Posterior vena cava (tissue), 2 donors: Measurements from ENCODE around the gene PRPF6. TPM values are rescaled to one million over a fixed set of nuclear protein-coding genes. Genes with fewer than 3 reads are reported as not detected.

Experiments
- DNase-seq: peaks from one replicate; pipeline ENCODE4 v3.0.0-alpha.2; 2020; ENCODE audit warnings: low spot score
- intact Hi-C, 2 donors: fragments of 100-400 bp; cut with DNase I; formaldehyde crosslinking; loops; one replicate each; pipeline versions ENCODE4 v1.14.1 to v1.14.2; 2022 to 2023
- total RNA-seq, 2 donors: library from RNA; stranded (reverse); fragmentation: NEBNext Ultra II Directional; extraction: Animal tissue kit (Norgen Biotek cat#: 25700); gene quantifications; one replicate each; pipeline ENCODE4 v1.2.1, GENCODE V29; 2021
- donor health status: DM: yes; HTN: yes; CAD: no.
- donor health status: DM: yes; HTN: yes; CAD: no.

The PRPF6 gene
- total RNA-seq, 2 donors from 2014 or later: 44.3 to 44.8 TPM

DNA sequence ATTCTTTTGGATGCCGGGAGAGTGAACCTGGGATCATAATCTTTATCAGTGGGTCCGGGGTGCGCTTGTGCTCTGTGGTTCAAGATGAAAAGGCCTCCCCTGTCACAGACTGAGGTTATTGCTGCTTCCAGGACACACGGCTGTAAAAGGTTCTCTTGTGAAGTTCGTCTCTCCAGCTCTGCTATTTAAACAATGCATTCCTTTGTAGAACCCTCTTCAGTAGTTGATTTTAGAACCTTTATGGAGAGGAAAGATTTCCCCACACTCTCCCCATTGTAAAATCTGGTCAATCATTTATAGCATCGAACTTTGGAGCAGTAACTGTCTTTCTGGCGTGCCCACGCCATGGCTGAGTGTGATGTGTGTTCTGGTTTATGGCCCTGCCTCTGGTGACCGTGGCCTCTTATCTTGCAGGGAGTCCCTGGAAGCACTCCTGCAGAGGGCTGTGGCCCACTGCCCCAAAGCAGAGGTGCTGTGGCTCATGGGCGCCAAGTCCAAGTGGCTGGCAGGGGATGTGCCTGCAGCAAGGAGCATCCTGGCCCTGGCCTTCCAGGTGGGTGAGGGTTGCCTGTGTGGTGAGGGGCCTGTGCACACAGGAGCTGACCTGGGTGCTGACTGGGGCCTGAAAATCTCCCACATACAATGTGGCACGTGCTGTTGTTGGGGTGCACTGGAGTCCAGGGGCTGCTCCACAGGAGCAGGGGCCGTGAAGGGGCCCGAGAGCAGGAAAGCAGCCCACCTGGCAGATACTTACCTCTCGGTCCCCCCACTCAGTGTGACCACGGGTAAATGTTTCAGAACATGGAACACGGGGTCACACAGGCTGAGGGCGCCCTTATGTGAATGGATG lies 43.4 kb downstream of the PRPF6 start:
- DNase-seq: no peak
- intact Hi-C loops: no loop called here

DNA sequence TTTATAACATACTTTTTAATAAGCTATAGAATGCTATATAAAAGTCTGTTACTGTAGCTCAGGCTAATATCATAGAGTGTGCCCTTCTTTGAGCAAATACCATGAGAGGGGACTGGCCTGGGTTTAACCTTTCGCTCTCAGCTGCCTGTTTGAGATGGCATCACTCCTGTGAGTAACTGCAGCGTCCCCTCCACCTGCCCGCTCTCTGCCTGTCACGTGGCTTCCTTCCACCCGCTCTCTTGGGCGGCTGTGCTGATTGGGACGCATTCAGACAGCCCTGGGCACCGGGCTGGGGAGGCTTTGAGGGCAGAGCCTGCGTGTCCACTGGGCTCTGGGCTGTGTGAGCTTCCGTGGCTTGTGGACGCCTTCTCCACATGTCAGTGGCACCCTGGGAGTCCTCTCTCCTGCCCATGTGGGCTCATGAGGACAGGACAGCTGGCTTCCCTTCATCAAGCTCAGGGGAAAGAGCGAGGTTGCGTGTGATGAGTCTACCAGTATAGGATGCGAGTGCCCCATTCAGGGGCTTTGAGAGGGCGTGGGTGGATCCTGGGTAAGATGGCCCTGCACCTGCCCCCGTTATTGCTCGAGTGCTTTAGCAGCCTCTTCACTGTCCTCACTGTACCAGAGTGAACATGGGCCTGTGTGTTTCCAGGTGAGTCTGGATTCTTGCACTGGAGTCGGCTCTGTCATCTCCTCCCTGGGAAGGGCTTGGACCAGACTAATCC lies 44.3 kb downstream of the PRPF6 start:
- no peak for DNase-seq
- intact Hi-C loops: loop anchor here in 1 of 2 donors (5.0 kb wide), 1 partner anchor 628 kb away; no protein-coding TSS in a partner anchor

DNA sequence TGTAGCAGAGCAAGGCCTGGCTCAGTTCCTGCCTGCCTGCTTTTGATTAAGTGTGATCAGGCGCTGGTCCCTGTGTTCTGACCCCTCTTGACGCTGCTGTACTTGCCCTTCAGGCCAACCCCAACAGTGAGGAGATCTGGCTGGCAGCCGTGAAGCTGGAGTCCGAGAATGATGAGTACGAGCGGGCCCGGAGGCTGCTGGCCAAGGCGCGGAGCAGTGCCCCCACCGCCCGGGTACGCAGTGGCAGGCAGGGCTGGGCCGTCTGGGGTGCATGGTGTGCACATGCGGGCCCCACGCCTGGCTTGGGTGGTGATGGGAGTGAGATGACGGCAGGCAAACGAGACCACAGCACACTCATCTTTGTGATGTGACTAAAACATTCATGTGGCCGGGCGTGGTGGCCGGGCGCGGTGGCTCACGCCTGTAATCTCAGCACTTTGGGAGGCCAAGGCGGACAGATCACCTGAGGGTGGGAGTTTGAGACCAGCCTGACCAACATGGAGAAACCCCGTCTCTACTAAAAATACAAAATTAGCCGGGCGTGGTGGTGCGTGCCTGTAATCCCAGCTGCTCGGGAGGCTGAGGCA lies 45.0 kb downstream of the PRPF6 start:
- no peak for DNase-seq
- intact Hi-C loops: loop anchor here in 1 of 2 donors (5.0 kb wide), 1 partner anchor 629 kb away; no protein-coding TSS in a partner anchor

DNA sequence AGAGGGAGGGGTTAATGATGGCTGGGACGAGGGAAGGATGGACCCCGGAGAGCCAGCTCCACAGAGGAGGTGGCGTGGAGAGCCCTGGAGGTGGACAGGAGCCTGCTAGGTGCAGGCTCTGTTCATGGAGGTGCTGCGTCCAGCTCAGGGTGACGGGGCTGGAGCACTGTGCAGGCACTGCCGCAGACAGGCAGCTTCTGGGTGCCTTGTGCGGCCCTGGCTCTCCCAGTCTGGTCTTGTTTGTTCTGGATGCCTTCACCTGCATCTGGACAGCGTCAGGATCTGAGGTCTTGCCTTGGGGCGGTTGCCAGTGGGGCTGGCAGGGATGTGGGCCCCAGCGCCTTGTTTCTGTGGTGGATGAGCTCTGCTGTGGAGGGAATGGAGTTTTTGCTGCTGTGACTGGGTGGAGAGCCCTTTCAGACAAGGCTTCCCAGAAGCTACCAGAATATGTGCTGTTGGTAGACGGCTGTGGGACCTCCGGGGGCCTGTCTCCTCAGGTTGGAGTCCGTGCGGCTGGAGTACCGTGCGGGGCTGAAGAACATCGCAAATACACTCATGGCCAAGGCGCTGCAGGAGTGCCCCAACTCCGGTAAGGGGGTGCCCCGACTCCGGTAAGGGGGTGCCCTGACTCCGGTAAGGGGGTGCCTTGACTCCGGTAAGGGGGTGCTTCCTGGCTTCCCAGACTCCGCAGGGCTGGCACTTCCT lies 47.2 kb downstream of the PRPF6 start:
- DNase-seq: no peak
- intact Hi-C loops: loop anchor here in 1 of 2 donors (5.0 kb wide), 1 partner anchor 631 kb away; no protein-coding TSS in a partner anchor

DNA sequence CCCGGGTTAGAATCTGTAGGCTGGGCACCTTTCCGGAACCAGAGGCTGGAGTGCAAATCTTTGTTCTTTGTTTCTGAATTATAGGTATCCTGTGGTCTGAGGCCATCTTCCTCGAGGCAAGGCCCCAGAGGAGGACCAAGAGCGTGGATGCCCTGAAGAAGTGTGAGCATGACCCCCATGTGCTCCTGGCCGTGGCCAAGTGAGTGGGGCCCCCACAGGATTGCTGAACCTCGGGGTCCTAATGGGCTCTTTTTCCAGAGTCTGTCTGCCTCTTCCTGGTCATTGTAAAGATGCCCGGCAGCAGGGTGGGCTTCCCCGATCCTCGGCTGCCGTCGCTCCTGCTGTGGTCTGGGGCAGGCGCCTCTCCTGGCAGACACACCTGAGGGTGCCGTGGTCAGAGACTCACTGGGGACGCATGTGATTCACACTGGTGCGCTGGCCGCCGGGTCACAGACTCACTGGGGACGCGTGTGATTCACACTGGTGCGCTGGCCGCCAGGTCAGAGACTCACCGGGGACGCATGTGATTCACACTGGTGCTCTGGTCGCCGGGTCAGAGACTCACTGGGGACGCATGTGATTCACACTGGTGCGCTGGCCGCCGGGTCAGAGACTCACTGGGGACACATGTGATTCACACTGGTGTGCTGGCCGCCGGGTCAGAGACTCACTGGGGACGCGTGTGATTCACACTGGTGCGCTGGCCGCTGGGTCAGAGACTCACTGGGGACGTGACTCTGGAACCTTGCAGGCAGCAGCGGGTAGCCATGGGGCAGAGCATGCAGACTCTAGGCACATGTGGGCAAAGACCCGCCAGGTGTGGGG lies 48.6 kb downstream of the PRPF6 start:
- intact Hi-C loops: loop anchor here in 1 of 2 donors (5.0 to 10.0 kb wide), 2 partner anchors 85 to 632 kb away; no protein-coding TSS in a partner anchor
- DNase-seq: no peak

DNA sequence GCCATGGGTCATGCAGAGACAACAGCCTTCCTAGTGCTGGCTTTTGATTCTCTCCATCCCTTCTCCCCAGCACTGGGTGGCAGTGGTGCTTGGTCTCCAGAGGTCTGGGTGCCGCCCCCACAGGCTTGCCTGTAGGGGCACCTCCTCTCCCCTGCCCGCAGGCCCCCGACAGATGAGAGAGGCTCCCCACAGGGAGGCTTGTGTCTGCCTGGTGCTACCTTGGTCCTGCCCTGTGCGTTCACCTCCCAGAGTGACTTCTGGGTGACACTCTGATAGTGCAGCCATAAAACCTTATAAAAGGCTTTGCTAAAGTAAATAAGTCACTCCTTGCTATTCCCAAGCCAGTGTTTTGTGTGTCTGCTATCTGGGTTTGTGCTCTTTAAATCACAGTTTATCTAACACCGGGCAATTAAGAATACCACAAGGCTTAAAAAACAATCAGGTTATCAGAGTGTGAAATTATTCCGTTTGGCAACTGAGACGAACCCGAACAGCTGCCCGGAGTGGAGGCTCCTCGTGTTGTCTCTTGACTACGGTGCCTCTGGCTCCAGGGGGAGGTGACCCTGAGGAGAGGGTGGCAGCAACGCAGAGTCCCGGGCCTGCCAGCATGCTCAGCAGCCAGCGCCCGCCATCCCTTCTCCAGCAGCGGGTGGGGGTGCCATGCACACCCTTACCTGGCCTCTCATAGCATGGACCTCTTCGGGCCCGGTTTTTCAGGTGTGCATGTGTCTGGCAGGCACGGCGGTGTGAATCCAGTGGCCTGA lies 49.6 kb downstream of the PRPF6 start:
- DNase-seq: peak; percentile 73
- intact Hi-C loops: loop anchor here in 1 of 2 donors (10.0 kb wide), 1 partner anchor 84 kb away; no protein-coding TSS in a partner anchor

DNA sequence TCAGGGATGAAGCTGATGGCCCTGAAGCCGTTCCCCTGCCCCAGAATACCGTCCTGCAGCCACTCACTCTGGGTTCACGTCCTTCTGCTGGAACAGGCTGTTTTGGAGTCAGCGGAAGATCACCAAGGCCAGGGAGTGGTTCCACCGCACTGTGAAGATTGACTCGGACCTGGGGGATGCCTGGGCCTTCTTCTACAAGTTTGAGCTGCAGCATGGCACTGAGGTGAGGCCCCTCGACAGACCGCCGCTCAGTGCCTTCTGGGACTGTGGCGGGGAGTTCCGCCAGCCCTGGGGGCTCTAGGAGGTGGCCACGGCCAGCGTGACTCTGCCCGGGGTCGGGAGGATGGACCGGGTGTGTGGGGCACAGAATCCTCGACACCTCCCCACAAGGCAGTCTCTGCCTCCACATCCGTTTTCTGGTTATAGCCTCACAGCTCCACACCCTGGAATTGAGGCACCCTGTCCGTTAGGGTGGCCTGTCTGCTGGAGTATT lies 50.9 kb downstream of the PRPF6 start:
- intact Hi-C loops: loop anchor here in 1 of 2 donors (1.0 to 10.0 kb wide), 2 partner anchors 25 to 83 kb away; no protein-coding TSS in a partner anchor
- DNase-seq: no peak

DNA sequence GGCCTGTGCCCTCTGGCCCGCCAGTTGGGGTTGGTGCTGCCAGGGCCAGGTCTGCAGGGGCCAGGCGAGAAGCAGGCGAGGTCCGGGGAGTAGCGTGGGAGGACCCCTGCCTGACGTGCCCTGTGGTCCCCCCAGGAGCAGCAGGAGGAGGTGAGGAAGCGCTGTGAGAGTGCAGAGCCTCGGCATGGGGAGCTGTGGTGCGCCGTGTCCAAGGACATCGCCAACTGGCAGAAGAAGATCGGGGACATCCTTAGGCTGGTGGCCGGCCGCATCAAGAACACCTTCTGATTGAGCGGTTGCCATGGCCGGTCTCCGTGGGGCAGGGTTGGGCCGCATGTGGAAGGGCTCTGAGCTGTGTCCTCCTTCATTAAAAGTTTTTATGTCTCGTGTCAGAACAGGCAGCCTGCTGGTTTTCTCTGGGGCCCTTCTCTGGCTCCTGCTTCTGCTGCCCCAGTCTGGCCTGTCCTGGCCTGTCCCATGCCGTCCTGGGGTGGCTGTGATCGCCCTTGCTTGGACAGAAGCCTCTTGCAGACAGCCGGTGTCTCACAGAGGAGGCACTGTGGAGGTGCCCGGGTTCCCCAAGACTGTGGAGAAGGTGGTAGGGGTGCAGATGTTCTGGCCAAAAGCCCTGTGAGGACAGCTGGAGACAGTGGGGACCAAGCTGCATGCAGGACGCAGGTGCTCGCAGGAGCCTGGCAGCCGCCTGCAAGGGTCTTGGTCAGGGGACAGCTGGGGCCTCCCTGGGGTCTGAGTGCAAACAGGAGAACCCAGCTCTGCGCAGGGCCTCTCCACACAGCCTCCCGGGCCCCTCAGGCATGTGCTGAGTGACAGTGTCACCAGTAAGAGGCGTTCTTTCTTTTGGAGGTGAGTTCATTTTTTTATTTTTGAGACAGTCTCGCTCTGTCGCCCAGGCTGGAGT lies 52.0 kb downstream of the PRPF6 start:
- DNase-seq: no peak
- intact Hi-C loops: loop anchor here in 1 of 2 donors (1.0 to 10.0 kb wide), 2 partner anchors 24 to 82 kb away; no protein-coding TSS in a partner anchor

DNA sequence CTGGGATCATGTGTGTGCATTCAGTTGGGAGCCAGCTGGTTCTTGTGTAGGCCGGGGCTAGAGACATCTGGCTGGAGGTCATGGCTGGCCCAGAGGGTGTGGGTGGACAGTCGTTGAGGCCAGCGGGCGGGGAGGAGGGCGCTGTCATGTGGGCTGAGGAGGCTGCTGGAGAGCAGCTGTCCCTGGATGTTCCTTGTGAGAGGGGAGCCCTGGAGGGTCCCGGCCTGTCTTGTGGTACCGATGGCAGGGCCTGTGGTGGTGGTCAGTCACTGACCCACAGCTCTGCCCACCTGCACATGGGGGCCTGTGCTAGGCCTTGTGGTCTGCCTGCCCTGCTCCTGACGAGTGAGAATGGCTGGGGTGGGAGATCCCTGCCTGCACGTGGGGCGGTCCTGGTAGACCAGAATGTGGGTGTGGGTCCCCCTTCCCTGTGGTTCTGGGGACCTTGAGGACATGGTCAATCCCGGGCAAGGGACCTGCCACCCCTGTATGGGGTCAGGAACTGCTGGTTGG lies 53.1 kb downstream of the PRPF6 start:
- no peak for DNase-seq
- intact Hi-C loops: loop anchor here in 1 of 2 donors (10.0 kb wide), 1 partner anchor 81 kb away; no protein-coding TSS in a partner anchor

DNA sequence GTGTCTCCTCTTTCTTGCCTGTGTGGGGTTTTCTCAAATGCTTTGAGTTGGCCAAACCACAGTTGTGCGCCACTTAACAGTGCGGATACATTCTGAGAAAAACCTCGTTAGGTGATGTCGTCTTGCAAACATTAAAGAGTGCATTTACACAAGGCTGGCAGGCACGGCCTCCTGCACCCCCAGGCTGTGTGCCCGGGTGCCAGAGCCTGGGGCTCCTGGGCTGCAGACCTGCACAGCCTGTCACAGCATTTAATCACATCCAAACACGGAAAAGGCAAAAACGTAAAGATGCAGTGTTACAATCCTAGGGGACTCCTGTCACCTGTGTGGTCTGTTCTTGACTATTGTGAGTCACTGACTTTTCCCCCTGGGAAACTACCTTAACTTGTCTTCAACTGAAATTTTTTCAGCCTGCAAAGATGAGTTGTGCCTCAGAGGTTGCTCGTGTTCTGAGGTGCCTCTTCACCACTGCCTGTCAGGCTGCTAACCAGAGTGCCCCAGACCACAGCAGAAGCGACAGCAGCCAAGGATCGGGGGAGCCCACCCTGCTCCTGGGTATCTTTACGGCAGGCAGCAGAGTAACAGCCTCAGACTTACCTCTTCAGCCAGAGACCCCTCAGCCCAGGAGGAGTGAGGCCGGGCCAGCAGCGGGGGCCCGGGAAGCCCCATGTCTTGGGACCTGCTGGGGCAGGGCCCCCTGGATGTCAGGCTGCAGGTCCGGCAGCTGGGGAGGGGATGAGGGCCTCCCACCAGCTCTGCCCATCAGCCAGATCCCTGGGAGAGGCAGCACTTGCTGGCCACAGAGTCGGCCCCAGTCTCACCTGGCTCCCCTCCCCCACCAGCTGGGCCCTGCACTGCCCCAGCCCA lies 54.4 kb downstream of the PRPF6 start:
- no peak for DNase-seq
- intact Hi-C loops: loop anchor here (5.0 to 10.0 kb wide), 2 partner anchors 80 to 87 kb away; no protein-coding TSS in a partner anchor

DNA sequence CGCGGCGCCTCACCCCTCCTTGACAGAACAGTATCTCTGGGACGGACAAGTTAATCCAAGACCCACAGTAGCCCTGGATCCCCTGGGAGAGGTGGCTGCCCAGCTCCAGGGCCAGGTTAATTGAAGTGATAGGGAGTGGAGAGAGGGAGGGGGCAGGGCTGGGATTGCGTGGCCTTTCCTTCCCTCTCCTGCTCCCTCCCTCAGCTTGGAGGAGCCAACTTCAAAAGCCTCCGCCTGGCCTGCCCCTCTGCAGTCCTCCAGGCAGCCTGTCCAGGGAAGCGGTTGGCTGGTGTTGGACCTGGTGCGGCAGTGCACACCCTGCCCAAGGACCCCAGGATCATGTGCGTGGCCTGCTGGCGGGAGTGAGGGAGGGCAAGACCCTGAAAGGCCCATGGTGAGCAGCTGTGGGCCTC lies 55.0 kb downstream of the PRPF6 start, which contains the start of gene C20orf204:
Gene C20orf204, plus strand, starts transcription at position 250 of the 413 bp plus-strand sequence. Its CDS starts 142 bp downstream, at position 392.
- intact Hi-C loops: loop anchor here (5.0 to 10.0 kb wide), 2 partner anchors 79 to 86 kb away; no protein-coding TSS in a partner anchor
- no peak for DNase-seq

DNA sequence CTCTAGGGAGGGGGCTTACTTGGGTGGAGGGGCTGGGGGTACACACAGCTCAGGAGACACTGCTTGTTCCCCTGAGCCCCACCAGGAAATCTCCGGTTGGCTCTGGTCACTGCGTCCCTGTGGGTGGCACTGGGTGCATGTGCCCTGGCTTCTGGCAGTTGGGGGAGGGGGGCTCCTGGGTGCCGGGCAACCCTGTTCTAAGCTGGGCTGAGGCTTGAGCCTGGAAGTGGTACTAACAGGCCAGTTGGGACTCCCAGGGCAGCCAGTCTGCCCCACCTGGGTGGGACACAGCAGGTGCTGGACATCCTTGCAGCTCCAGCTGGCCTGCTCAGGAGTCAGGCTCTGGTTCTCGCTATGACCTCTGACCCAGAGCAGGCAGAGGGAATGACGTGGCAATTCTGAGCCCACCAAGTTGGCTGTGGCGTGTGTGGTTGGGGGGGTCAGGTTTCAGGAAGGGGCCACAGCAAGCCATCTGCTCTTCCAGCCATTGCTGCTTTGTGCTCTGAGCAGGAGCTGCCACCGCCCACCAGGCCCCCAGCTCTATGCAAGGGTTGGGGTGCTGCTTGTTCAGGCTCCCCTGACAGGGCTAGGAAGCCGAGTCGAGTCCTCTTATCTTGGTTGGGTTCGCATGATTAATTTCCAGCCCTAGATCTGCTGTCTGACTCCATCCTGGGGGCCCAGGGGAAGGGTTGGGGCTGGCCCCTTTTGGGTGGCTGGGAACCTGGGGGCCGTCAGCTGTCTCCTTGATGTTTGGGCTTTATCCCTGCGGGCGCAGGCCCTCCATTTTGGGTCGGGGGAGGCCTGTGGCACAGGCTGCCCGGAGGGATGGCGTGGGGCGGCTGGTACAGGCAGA lies 55.6 kb downstream of the PRPF6 start:
- no peak for DNase-seq
- intact Hi-C loops: loop anchor here (5.0 to 10.0 kb wide), 2 partner anchors 78 to 86 kb away; no protein-coding TSS in a partner anchor

DNA sequence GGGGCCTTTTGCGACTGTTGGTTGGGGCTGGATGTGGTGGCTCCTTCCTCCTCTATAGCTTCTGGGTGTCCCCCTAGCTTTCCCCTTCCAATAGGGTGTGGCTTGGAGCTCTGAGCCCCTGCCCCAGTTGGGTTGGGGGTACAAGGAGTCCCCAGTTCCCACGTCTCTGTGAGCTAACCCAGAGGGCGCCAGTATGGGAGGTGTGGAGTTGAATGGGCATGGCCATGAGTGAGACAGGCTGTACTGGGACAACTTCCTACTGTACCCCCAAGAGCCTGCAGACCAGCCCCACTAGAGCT lies 56.2 kb downstream of the PRPF6 start:
- intact Hi-C loops: loop anchor here (5.0 to 10.0 kb wide), 2 partner anchors 78 to 85 kb away; no protein-coding TSS in a partner anchor
- DNase-seq: no peak
